ENCODE results near the gene ITGB4.

Gene ITGB4

DNA sequence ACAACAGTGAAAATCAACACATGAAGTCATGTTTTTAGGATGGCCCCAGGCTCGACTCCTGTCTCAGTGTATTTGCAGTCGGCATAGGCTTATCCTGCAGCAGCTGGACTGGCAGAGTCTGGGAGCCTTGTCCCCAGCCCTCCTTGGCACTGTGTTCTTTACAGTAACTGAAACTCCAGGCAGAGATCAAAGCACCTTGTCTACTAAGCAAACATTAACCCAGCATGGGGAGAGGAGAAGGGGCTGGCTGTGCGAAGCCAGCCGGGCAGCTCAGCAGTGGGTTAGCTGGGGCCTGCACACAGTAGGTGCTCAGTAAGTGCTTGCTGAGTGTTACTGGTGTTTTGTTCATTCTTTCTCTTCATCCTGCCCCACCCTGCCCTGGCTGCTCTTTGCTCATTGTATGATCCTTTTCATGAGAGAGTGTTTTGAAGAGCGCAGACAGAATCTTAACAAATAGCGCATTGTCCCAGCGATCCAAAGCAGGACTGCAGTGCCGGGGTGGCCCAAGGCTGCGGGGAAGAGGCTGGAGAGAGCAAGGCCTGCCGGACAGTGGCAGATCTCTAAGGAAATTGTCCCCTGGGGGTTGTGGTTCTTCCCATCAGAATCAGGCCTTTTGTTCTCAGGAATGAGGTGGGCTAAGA, 23.5 kb upstream of the ITGB4 start:
- DNase-seq (ENCODE audit: low read depth, low spot score) = no peak

DNA sequence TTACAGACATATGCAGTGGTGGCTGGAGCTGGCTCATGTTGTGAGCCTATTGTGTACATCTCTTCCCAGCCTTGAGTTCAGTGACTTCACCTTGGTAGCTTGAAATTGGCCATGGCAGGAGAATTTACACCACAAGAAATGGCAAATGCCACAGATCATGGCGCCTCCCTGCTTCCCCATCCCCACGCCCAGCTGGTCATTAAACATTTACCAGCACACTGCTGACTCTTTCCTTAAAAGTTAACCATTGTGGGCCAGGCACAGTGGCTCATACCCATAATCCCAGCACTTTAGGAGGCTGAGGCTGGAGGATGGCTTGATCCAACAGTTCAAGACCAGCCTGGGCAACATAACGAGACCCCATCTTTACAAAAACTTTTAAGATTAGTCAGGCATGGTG, 22.6 kb upstream of the ITGB4 start:
- DNase-seq (ENCODE audit: low read depth, low spot score) = no peak

DNA sequence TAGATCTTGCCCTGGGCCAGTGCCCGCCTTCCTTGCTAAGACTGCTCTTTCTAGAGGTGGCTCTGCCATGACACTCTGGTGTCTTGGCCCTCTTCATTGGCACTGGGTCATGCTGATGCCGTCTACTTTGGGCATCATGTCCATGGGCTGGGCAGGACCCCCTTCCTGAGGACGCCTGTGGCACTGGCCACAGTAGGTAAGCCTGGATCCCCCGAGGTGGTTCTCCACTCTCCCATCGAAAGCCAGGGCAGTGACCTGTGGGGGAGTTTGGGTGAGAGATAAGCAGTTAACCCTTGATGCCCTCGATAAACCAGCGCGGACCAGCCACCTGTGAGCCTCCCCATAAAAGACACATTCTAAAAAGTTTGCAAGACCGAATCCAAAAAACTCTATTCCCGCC, 20.0 kb upstream of the ITGB4 start:
- no peak for DNase-seq (ENCODE audit: low read depth, low spot score)

- no peak for DNase-seq (ENCODE audit: low read depth, low spot score)
These were observed 18.1 kb upstream of the ITGB4 start for GRCh38 chr17:75703191-75703590.

DNA sequence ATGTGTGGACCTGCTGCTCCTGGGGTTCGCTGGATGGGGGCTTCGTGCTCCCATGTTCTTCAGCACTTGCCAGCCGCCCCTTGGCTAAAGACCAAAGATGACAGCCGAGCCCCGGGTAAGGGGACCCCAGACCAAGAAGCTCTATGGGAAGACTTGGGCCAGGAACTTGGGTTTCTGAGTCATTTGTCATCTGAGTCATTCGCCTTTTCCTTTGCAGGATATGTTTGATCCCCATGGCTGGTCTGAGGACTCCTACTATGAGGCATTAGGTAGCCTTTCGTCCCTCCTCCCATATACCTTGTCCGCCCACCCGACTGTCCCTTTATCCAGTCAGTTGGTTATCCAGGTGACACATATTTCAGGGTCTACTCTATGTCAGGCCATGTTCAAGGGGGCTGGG, 17.7 kb upstream of the ITGB4 start:
- no peak for DNase-seq (ENCODE audit: low read depth, low spot score)

- no peak for DNase-seq (ENCODE audit: low read depth, low spot score)
These were observed 16.0 kb upstream of the ITGB4 start for GRCh38 chr17:75704963-75705875.

GRCh38 chr17:75706042-75706728, 15.1 kb upstream of the ITGB4 start:
- no peak for DNase-seq (ENCODE audit: low read depth, low spot score)

GRCh38 chr17:75707079-75707571, 14.1 kb upstream of the ITGB4 start:
- DNase-seq (ENCODE audit: low read depth, low spot score) = peak; percentile 49

GRCh38 chr17:75712446-75712845, 8.8 kb upstream of the ITGB4 start:
- DNase-seq (ENCODE audit: low read depth, low spot score) = no peak

DNA sequence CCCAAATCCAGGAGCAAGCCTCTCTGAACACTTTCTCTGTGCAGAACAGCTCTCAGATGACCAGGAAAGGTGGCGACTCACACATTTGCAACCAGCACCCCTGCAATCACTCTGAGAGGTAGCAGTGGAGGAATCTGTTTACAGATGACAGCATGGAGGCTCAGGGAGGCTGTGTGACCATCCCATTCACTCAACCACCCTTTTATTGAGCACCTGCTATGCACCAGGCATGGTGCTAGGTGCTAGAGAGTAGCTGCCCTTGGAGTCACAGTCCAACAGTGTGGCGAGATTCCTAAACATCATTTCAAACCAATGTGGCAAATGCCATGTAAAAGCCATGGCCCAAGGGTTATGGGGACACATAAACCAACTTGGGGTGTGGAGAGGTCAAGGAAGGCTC, 1.5 kb upstream of the ITGB4 start:
- DNase-seq (ENCODE audit: low read depth, low spot score) = no peak

GRCh38 chr17:75721463-75722011, 278 bp downstream of the ITGB4 start:
- DNase-seq (ENCODE audit: low read depth, low spot score) = no peak

DNA sequence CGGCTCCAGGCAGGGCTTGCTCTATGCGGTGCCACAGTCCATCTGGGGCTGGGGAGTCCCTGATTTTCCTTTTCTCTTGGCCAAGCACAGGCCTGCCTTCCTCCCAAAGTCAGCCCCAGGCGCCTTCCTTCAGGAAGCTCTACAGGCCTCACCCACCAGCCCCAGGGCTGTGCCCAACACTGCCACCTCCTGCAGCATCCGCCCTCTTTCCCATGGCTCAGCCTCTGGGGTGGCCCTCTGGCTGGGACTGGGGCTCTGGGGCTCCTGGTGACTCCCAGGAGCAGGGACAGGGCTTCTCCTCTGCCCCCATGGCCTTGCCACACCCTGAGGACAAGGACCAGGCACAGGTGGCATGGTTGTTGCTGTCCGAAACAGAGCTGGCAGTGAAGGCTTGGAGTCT, 817 bp downstream of the ITGB4 start:
- DNase-seq (ENCODE audit: low read depth, low spot score) = no peak

DNA sequence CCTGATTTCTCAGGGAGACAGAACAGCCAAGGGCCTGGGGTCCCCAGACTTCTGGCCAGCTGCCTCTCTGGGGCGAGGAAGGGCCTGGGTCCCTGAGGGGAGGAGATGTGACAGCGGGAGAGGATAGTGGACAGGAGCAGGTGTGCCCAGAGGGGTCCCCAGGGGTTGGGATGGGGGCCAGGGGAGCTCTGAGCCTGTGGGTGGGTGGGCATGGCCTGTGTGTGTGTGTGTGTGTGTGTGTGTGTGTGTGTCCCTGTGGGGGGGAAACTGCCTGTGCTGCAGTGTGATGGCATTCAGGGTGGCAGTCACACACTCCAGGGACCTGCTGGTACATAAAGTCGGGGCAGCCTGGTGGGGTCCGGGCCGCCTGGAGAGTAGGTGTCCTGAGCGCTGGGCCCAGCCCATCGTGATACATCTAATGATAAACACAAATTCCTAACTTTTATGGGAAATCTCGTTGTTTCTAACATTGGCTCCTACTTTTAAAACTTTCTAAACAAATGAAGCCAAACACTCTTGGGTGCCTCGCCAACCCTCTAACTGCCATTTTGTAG, 1.4 kb downstream of the ITGB4 start:
- no peak for DNase-seq (ENCODE audit: low read depth, low spot score)

- no peak for DNase-seq (ENCODE audit: low read depth, low spot score)
These were observed 2.1 kb downstream of the ITGB4 start for GRCh38 chr17:75723171-75723930.

- no peak for DNase-seq (ENCODE audit: low read depth, low spot score)
These were observed 3.1 kb downstream of the ITGB4 start for GRCh38 chr17:75724016-75725003.

- no peak for DNase-seq (ENCODE audit: low read depth, low spot score)
These were observed 4.2 kb downstream of the ITGB4 start for GRCh38 chr17:75725504-75725903.

GRCh38 chr17:75727391-75727790, 6.1 kb downstream of the ITGB4 start:
- no peak for DNase-seq (ENCODE audit: low read depth, low spot score)

GRCh38 chr17:75729351-75729750, 8.1 kb downstream of the ITGB4 start:
- no peak for DNase-seq (ENCODE audit: low read depth, low spot score)

GRCh38 chr17:75730065-75730464, 8.8 kb downstream of the ITGB4 start:
- DNase-seq (ENCODE audit: low read depth, low spot score) = no peak
